Measurements from ENCODE around the gene DYNLL2.
"Not testable (repeated sequence)": the region's sequence is repeated elsewhere in the genome, so short reads cannot be mapped to it uniquely, and the experiment has no call there.

Gene DYNLL2

DNA sequence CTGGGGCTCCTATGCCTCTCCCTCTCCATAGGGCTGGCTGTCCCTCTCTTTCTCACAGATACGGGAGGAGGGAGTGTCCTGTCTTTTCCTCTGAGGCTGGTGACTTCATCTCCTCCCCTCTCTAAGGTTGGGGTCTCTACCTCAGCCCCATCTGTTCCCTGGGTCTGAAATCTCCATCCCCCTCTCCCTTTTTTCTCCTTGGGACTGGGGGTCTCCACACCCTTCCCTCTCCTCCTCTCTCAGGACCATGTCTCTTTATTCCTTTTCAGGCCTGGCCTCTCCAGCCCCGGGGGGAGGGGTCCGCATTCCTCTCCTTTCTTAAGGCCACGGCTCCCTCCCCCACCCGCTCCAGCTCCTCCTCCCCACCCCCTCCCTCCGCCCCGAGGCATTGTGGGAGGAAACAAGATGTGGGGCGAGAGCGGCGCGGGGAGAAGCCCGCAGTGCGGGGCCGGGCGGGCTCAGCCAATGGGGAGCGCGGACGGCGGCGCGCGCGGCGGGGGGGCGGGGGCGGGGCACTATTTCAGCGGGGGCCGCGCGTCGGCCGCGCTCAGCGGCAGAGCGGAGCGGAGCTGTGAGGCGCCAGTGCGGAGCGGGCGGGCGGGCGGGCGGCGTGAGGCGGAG lies at the start of gene DYNLL2:
TSS of gene DYNLL2 (plus strand) at position 550 of the 621 bp plus-strand sequence. CDS start 3,672 bp downstream, outside the sequence.
- DNase-seq, result peak; percentile 93

DNA sequence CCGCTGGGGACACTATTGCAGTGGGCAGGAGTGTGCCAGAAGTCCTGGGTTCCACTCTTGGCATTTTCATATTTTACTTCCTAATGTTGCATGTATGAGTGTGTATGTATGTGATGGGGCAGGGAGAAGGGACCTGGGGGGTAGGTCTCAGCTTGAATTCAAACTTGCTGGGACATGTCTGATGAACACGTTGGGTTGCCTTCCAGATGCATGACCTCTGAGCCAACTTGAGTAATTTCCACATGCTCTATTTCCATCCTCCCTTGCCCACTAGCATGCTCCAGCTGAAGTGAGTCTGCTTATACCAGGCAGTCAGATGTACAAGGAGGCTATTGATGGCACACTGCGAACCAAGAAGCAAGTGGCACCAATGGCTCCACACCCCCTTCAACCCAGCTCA lies 43.2 kb upstream of the DYNLL2 start:
- DNase-seq, result no peak

DNA sequence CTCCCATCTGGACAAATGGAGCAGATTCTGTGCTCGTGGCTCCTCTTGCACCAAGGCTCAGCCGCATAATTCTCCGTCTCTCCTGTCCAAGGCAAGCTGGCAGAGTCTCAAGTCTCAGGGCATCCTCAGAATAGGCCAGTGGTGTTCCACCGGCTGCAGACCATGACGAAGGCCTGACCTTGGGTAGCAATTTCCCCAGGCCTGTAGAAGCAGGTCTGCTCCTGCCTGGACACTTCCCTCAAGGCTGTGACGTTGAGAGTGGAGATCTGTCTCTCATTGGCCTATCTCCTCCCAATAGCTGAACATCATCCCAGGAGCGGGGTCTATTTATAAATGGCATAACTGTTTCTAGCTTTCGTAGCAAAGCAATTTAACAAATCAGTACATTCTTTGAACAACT lies 42.8 kb upstream of the DYNLL2 start:
- no peak for DNase-seq

DNA sequence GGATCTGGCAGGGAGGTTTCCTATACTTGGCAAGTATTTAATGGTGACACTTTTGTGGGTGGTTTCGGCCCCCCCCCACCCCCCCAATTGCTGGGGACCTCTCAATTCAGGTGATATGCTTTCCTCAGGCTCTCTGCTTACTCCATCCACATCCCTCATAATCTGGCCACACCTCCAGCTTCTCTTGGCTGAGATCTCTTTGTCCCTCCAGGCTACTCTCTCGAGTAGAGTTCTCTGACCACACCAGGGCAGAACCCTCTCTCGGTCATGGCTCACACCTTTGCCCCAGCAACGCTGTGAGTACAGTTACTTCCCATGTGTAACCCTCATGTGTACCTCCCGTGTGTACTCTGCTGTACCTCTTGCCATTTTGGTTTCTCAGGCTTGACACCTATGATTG lies 42.1 kb upstream of the DYNLL2 start:
- DNase-seq, result no peak

DNA sequence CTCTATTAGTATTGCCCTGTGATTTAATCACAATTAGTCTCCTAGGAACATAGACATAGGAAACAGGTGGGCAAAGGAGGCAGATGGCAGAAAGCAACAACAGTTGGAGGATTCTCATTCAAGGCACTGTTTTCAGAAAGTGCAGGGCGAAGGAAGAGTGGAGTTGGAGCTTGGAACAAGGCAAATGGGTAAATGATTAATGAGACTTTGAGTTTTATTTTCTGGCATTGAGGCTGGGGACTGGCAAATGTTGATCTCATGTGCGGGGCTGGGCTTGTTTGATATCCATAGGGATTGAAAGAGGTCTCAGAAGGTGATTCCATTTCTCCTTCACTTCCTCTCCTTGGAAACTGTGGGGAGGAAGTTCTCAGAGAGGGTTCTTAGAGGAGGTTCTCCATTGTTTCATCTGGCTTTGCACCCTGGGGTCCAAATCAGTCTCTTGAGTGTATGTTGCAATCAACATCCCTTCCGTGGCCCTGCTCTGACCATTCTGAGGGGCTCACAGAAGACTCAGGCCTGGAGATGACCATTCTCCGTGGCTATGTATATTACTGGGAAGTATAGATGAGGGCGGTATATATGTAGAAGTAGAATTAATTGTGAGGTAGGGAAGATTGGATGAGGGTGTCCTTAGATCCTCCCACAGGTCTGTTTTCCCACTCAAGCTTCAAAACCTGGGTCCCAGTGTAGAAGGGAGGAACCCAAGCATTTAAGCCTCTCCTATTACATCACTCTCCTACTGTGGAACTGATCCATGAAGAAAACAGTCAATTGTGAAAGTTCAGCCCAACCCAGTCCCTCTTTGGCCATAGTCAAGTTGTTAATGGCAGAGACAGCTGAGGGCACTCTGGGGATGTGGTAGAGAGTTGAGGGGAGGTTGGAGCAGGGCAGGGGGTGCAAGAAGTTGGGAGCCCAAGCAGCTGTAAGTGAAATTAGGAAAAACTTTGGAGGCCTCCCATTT lies 39.7 kb upstream of the DYNLL2 start:
- no peak for DNase-seq

DNA sequence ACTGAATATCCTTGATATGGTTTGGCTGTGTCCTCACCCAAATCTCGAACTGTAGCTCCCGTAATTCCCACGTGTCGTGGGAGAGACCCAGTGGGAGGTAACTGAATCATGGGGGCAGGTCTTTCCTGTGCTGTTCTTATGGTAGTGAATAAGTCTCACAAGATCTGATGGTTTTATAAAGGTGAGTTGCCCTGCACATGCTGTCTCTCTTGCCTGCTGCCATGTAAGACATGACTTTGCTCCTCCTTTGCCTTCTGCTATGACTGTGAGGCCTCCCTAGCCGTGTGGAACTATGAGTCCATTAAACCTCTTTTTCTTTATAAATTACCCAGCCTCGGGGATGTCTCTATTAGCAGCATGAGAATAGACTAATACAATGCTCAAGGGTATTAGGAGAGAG lies 39.0 kb upstream of the DYNLL2 start:
- DNase-seq, result not testable (repeated sequence)

DNA sequence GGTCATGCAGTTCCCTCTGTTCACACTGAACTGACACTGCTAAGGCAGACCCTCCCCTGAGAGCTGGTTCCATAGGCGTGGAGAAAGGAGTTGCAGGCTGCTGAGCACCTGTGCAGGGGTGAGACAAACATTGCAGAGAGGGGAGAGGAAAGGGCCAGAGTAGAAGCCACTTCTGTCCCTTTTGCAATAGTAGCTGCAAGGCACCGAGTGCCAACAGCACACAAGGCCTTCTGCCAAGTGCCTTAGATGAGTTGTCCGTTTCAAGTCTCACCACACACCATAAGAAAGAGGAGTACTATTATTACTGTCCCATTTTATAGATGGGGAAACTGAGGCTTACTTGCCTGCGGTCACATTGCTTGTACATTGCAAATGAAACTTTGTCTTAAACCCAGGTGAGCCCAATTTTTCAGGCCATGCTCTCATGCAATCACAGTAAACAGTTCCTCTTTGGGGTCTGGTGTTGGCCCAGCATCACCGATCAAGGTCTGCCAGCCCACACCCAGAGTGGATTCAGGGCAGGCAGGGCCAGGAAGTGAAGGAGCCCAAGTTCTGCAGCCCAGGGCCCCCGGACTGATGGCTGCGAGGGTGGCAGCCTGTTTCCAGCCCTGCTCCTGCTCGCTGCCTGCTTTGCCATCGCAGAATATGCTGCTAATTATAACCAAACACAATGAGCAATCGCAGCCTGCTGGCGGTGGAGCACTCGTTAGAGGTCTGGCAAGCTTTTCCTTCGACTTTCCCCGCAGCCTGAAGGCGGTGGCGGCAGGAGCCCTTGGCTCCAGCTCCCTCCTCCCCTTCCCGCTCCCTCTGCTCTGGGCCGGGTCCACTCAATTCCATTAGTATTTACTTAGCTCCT lies 36.8 kb upstream of the DYNLL2 start:
- no peak for DNase-seq

DNA sequence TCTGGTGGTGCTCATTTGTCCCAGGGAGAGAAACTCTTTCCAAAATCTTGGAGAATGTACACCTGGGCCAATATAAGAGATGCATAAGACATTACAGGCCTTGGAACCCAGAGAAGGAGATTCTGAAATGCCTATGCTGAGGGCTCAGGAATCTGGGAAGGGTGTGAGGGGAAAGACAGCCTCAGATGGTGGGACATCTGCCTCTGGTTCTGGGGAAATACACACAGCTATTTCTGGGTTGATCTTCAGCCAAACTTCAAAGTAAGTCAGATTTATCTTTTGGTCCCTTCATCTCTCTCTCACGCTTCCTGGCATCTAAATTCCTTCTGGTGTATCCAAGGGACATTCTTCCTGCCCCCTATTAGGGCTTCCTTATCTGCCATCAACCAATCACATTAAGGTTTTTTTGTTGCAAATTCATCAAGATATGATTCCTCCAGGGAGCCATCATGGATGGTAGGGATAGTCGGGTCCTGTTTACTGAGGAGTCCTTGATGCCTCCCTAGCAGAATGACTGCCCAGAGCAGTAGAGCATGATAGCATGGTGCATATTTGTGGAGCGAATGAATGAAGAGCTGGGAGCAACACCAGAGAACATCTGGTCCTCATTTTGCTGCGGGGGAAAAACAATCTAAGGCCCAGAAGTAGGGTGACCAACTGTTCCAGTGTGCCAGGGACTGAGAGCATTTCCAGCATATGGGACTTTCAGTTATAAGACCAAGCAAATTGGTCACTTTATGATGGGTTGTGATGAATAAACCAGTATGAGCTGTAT lies 35.7 kb upstream of the DYNLL2 start:
- no peak for DNase-seq

DNA sequence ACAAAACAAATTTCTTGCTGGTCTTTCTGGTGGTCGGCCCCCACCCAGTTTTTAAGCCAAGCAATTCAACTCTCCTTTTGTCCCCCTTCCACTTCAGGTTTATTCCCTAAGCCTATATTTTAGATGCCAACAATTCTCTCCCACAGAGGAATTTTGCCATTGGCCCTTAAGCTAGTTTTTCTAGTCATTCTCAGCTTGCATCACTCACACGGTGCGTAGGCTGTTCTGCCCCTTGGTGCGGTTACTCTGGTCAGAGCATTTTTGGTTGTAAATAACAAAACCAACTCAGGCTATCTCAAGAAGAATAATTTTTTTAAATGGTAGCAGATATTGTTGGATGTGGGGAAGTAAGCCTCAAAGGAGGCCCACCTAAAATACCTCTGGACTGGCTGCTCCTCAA lies 33.7 kb upstream of the DYNLL2 start:
- no peak for DNase-seq

DNA sequence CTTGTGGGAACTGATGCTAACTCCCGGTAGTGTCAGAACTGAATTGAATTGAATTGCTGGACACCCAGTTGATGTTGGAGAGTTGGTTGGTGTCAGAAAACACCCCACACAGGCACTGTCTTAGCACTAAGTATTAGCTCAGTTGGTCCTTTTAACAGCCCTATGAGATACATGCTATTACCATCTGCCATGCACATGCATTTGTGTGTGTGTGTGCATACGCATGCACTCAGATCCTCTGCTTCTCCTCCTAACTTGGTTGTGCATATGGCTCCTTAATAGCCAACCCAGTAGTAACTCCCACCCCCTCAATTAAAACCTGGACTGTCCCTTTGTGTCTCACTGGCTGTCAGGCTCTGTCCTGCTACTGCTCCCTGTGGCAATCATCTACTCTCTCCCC lies 32.3 kb upstream of the DYNLL2 start:
- DNase-seq, result no peak

DNA sequence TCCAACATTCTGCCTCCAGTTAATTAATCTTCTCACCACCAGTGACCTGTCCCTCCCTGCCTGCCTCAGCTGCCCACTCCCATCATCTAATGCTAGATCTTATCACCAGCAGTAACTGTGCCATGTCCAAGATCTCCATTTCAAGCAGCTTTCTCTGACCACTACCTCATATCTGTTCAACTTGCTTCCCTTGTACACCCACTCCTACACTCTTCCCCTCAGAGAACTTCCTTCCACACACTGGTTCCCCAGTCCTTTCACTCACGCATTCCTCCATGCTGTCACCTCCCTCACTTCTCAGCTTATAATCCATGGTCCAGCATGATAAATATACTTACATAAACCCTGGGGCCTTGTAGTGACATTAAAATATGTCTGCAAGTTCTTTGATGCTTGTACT lies 31.8 kb upstream of the DYNLL2 start:
- no peak for DNase-seq

DNA sequence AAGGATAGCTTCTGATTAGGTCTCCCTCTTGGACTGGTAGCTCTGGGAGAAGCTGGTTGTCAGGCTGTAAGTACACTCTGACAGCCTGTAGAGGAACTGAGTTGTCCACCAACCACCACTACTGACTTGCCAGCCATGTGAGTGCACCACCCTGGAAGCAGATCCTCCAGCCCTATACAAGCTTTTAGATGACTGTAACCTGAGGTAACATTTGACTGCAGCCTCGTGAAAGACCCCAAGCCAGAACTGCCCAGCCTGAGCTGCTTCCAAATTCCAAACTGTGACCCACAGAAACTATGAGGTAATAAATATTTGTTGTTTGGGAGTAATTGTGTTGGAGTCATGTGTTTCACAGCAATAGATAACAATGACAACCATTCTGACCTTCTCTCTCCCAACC lies 30.8 kb upstream of the DYNLL2 start:
- DNase-seq, result no peak

DNA sequence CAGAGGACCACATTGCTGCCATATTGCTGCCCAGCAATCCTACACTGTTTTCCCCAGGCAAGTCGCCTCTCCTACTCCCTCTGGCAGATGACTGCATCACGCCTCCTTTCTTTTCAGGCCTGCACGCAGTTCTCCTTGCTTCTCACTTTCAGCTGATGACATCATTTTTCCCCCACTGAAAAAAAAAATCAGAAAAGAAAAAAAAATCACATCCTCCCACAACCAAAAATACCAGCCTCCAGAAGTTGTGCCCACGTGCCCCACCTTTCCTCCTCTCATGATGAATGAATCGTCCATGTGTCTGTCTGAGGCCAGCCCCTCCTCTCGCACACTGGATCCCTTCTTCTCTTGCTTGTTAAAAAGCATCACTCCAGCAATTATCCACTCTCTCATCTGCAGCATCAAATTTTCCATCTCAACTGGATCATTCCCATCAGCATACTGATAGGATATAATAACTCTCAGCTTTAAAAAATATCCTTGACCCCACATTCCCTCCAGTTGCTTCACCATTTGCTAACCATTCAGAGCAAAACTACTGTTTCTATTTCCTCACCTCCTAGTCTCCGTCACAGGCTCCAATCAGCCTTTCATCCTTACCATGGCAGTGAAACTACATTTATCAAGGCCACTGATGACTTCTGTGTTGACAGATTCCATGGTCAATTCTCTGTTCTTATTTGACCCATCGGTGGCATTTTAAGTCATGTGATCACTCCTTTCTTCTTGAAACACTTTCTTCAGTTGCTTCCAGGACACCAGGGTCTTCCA lies 30.1 kb upstream of the DYNLL2 start:
- no peak for DNase-seq

DNA sequence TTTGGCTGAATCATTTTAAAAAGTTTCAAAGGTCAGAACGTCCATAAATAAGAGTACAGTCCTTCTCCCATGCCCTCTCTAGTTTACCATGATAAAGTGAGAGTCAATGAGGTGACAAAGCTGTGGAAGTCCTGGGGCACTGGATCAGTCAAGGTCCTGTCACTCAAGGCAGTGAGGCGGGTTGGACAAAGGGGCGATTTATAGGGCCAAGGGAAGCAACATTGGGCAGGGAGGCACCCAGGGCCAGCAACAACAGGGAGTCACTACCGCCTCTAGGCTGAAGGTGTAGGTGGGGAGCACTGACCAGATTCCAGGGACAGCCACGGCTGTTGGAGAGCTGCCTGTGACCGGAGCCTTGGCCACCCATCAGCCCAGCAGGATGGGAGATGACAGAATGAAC lies 28.6 kb upstream of the DYNLL2 start:
- no peak for DNase-seq

DNA sequence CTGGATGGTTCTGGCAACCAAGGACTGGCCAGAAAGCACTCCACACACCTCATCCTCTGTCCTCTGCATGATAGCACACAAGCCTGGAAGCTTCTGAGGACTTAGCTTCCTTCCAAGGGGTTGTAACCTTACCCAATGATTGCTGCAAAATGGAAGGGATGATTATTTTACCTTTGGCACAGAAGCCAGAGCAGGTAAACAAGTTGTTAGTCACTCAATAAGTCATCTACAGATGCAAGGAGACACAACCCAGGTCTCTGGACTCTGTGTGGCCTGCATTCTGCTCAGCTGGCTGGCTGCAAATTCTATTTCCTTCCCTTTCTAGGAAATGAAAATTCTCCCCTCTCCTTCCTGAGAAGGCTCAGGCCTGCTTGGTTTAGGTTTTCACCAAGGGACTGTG lies 26.7 kb upstream of the DYNLL2 start:
- no peak for DNase-seq

DNA sequence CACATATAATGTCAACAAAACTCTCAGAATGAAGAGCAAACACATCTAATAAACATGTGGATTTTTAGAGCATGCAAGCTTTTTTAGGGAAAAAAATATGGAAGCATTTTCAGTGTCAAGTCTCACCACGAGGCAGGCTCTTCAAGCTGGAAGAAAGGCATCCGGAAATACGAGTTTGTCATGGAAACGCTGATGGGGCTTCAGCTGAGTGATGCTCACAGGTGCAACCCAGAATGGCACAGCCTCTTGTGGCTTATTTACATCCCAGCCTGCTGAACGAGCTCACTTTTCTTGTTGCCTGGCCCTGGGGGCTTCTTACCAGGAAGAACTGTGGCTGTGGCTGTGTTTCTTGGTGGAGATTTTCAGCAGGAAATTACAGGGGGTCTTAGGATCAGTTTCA lies 24.1 kb upstream of the DYNLL2 start:
- DNase-seq, result no peak

DNA sequence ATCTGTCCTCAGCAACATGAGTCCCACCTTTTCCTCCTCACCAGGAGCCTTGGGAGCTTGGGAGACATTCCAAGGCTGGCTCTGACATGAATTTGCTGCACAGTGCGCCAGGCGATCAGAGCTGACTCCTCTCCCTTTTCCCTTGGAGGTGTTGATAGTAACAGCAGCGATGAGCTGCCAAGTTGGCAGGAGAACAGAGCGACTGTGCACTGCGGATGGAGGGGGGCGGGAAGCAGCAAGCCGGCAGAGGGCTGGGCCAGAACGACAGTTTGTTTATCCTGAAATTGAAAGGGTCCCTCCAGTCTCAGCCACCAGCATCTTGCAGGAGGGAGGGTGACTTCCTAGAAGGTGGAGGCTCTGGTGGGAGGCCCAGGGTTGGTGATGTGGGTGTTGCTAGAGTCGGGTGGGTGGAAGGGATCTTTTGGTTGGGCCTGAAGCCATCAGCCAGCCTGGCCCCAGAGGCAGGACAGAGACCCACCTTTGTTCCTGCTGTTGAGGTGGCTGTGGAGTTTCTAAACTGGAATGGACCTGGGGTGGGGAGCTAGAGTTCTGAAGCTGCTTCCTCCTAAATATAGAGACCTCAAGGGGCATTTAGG lies 22.5 kb upstream of the DYNLL2 start:
- DNase-seq, result no peak

DNA sequence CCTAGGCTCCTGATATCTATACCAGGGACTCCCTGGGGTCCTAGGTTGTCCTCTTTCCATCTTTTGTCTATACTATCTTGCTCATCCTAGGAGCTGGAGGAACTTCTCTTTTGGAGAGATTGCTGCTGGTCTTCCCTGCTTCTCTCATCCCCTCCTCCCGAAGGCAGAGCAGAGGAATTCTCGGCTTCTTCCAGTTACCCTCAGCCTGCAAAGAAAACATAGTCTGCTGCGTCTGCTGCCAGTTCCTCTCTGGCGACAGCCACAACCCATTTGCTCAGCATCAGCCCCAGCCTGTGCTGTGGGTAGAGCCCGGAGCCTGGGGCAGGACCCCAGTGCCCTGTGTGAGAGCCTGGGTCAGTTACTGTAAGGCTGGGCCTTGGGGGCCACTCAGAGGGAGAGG lies 21.5 kb upstream of the DYNLL2 start:
- no peak for DNase-seq

DNA sequence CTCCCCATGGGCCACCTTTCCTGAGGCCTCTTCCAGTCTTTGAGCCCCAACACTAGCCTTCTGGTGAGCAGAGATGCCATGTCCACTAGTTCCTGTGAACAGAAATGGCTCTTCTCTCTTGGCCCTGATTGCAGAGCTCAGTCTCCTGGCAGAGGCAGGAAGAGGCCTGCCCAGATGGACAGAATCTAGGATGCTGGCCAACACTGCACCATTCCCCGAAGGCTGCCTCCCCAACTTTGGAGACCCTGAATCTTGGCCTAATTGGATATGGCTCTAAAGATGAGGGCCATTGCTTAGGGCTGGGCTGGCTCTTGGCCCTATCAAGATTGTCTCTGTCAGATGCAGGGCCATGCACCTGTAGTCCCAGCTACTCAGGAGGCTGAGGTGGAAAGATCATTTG lies 18.0 kb upstream of the DYNLL2 start:
- no peak for DNase-seq

DNA sequence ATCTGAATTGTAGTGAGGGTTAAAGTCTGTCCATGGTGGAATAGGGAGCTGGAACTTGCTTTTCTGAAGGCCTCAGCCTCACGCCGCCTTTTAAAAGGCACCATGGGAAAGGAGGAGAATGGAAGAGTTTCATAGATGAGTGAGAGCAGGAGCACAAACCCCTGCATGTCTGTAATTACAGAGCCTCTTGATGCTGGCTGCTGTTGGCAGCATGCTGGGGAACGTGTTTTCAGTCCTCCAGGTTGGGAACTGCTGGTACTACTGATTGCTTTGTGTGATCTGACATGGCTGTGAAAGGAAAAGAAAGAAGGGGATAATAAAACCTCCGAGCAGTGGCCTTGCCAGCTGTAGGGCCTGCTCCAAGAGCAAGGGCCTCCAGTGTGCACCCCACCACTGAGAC lies 16.8 kb upstream of the DYNLL2 start:
- DNase-seq, result no peak

DNA sequence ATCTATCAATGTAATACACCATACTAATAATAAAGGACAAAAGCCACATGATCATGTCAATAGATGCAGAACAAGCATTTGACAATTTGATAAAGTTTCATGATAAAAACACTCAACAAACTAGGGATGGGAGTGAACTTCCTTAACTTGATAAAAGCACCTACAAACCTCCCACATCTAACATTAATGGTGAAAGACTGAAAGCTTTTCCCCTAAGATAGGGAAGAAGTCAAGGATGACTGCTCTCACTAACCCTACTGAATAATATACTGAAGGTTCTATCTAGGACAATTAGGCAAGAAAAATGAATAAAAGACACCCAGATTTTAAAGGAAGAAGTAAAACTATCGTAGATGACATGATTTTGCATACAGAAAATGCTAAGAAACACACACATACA lies 10.4 kb upstream of the DYNLL2 start:
- DNase-seq, result no peak

Data from RPMI8226 (cell line).